Activated CD8-positive, alpha-beta T cell treated with anti-CD3 and anti-CD28 coated beads, Interleukin-2, amount 10 ng/mL, durations not matched to agents 7 days and 5 days (primary cell): Measurements from ENCODE around the gene KREMEN1. TPM values are rescaled to one million over a fixed set of nuclear protein-coding genes. Genes with fewer than 3 reads are reported as not detected.

Experiments
- ATAC-seq: fragments of 150-1000 bp; cut with Tn5 transposase; one replicate; pipeline ENCODE4 v1.10.0; 2021; ENCODE audit warnings: moderate library complexity
- CTCF ChIA-PET: fragments of 350-600 bp; sonication (Branson Sonifier 250); formaldehyde crosslinking; loops from one replicate; lab custom pipeline; 2021; ENCODE audit warnings: antibody characterized with exemption; lab: Charles Lee
- POLR2A ChIA-PET: fragments of 350-600 bp; sonication (Branson Sonifier 250); formaldehyde crosslinking; loops from one replicate; lab custom pipeline; 2021; ENCODE audit warnings: antibody characterized with exemption; lab: Charles Lee
- DNase-seq: peaks from one replicate; pipeline ENCODE4 v3.0.0-alpha.2; 2020
- H3K27ac Mint-ChIP-seq: one replicate; pipeline ENCODE4 v1.8.0; 2021; ENCODE audit warnings: mild to moderate bottlenecking, mixed read lengths
- H3K27me3 Mint-ChIP-seq: one replicate; pipeline ENCODE4 v1.8.0; 2021; ENCODE audit warnings: low read depth, mixed read lengths
- H3K36me3 Mint-ChIP-seq: one replicate; pipeline ENCODE4 v1.8.0; 2021; ENCODE audit warnings: low read depth, mixed read lengths
- H3K4me1 Mint-ChIP-seq: one replicate; pipeline ENCODE4 v1.8.0; 2021; ENCODE audit warnings: low read depth, mixed read lengths
- H3K4me3 Mint-ChIP-seq: one replicate; pipeline ENCODE4 v1.8.0; 2021; ENCODE audit warnings: mild to moderate bottlenecking, mixed read lengths
- H3K9me3 Mint-ChIP-seq: one replicate; pipeline ENCODE4 v1.8.0; 2022; ENCODE audit warnings: mixed read lengths; ENCODE audit not compliant: insufficient read depth
- total RNA-seq, 2 experiments: library from RNA; stranded (reverse); gene quantifications; one replicate each; pipeline ENCODE4 v1.2.3, GENCODE V29; 2021

The KREMEN1 gene
- total RNA-seq, 2 experiments from 2014 or later: 0.16 TPM; not detected in 1

DNA sequence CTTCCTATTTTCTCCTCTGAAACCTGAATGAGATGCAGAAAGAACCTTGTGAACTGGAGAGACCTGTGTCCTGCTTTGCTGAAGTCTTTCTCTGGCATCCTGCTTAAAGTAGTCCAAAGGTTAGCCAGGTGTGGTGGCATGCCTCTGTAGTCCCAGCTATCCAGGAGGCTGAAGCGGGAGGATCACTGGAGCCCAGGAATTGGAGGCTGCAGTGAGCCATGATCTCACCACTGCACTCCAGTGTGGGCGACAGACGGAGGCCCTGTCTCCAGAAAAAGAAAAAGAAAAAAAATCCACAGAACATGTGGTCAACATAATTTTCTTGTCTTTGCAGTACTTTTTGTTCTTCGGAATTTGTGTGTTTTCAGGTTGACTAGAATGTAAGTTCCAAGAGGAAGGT, 2.3 kb upstream of the KREMEN1 start:
- ATAC-seq (no peak), DNase-seq (no peak)
- Mint-ChIP-seq H3K4me1 (peaks cover 27% of the 10 kb centered on the region), H3K27ac (no peak overlapping the region), H3K36me3 (no peaks in the 10 kb centered on the region), H3K9me3 (no peaks in the 10 kb centered on the region), H3K27me3 (peaks cover 70% of the 10 kb centered on the region), H3K4me3 (no peak overlapping the region)
- POLR2A ChIA-PET: no interaction called here
- CTCF ChIA-PET: interaction anchor here (1.0 kb wide), 1 partner anchor 175 kb away, joined by 4 read pairs; no protein-coding TSS in a partner anchor

DNA sequence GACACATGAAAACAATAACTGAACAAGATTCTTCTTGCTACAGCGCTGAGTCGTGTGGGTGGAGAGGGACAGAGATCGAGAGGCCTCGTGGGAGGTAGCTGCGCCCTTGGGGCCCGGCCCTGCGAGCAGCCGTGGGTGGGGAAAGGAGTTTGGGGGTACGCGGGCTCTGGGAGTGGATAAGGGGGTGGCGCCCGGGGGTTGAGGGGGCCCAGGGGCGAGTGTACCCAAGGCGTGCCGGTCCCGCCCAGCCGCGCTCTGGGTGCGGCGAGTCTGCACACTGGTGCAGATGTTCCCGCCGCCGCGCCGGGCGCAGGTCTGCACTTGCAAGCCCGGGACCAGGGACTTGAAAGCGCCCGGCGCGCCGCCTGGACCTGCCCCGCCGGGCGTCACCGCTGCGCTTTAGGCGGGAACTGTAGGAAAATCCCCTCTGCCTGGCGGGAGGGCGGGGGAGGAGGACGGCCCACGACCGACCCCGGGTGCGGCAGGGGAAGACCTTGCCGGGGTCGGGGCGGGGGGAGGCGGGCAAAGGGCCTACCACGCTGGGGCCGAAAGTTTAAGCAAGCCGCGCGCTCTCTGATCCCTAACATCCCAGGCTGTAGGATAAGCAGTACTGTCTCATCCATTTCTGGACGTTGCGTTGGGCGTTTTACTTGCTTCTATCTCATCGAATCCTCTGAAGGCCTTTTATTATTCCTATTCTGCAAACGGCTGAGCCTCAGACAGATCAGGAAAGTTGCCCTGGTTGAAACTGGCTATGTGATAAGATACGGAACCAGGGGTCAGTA, 1.4 kb upstream of the KREMEN1 start:
- CTCF ChIA-PET: interaction anchor here (0.7 to 1.0 kb wide), 3 partner anchors 44 to 174 kb away, joined by 3 to 4 read pairs (median 4); no protein-coding TSS in a partner anchor

DNA sequence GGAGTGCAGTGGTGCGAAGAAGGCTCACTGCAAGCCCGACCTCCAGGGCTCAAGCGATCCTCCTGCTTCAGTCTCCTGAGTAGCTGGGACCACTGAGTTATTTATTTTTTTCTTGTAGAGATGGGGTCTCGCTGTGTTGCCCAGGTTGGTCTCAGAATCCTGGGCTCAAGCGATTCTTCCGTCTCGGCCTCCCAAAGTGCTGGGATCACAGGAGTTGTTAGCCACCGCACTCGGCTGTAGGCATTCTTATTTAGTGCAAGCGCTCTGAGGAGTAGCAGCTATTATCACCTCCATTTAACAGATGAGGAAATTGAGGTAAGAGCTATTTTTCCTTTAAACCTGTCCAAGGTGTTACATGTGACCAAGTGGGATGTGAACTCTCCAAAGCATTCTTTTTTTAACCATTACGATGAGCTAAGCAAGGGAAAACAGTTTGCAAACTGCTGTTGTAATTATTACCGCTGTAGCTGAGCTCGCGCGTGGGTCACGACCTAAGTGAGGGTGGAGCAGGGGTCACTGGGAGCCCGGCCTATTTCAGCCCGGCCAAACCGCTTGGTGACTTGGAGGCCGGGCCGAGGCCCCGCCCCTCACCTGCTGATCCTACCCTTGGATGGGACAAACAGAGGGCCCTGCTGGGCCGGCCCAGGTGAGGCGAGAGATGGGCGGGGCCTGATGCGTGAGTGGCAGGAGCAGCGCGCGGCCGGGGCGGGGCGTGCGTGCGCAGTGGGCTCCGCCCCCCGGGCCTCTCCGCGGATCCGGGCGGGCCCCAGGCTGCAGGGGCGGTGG, 449 bp upstream of the KREMEN1 start:
- Mint-ChIP-seq H3K27me3 (peaks cover 70% of the 10 kb centered on the region), H3K4me1 (peaks cover 19% of the 10 kb centered on the region), H3K36me3 (no peaks in the 10 kb centered on the region), H3K4me3 (peak overlapping the region; percentile 48), H3K27ac (no peak overlapping the region), H3K9me3 (no peaks in the 10 kb centered on the region)
- POLR2A ChIA-PET: interaction anchor here (0.6 to 1.0 kb wide), 2 partner anchors 189 to 520 kb away, joined by 3 read pairs; partner anchors contain the start of gene ZNRF3
- DNase-seq: peak; percentile 86
- peak; percentile 96 for ATAC-seq
- CTCF ChIA-PET: interaction anchor here (0.7 to 1.3 kb wide), 3 partner anchors 32 to 173 kb away, joined by 3 to 5 read pairs (median 4); no protein-coding TSS in a partner anchor

More for the DNA sequence above, 1.4 kb upstream of the KREMEN1 start:
- peak; percentile 22 for ATAC-seq
- POLR2A ChIA-PET: interaction anchor here (1.0 kb wide), 1 partner anchor 188 kb away, joined by 3 read pairs; the partner anchor contains the start of gene ZNRF3
- DNase-seq: peak; percentile 38
- Mint-ChIP-seq H3K36me3 (no peaks in the 10 kb centered on the region), H3K27ac (no peak overlapping the region), H3K4me3 (peak overlapping the region; percentile 48), H3K4me1 (peaks cover 19% of the 10 kb centered on the region), H3K9me3 (no peaks in the 10 kb centered on the region), H3K27me3 (peaks cover 73% of the 10 kb centered on the region)

DNA sequence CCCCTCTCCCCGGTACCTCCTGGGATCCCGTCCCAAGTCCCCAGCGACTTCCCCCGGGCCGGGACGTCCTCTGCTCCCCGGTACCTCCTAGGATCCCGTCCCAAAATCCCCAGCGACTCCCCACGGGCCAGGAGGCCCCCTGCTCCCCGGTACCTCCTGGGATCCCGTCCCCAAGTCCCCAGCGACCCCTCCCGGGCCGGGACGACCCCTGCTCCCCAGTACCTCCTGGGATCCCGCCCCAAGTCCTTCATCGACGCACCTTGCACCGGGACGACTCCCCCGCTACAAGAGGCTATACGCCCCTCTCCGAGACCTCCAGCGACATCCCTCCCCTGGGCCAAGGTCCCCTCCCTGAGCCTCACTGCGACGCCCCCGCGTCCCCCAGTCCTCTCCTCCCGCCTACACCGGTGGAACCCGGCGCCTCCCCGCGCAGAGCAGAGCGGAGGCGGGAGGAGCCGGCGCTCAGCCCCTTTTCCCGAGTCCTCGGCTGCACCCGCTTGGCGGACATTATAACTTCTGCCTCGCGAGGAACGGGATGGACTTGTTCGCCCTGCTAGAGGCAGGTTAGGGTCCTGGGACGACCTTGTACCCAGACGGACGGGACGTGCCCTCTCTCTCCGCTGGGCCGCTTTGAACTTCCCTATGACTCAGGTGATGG, 912 bp downstream of the KREMEN1 start:
- H3K9me3 Mint-ChIP-seq: no peaks in the 10 kb centered on the region
- ChIA-PET POLR2A (no interaction called here), CTCF (no interaction called here)
- peaks cover 80% of the 10 kb centered on the region for H3K27me3 Mint-ChIP-seq
- H3K27ac Mint-ChIP-seq: no peak overlapping the region
- peak overlapping the region; percentile 53 for H3K4me3 Mint-ChIP-seq
- no peak for ATAC-seq
- no peak for DNase-seq
- no peaks in the 10 kb centered on the region for H3K36me3 Mint-ChIP-seq
- H3K4me1 Mint-ChIP-seq: peaks cover 20% of the 10 kb centered on the region

DNA sequence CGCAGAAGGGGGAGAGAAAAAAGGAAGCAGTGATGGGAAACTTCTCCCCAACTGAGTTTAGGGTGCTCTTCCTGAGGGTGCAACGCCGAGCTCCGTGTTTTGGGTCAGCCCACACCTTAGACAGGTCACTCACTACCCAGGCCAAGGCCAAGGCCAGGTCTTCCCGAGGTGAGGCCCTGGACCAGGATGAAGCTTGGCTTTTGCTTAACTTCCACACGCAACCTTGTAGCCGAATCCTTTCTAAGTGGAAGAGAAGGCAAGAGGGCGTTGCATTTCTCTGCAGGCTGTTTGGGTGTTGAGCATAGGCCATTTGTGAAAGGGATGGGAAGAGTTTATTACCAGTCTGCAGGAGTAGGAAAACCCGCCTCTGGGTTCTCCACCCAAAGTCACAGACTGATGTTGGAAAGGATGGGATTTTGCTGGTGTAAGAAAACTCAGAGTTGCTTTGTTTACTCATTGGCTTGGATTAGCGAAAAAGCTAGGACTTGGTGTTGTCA, 1.5 kb downstream of the KREMEN1 start:
- CTCF ChIA-PET: interaction anchor here (1.8 kb wide), 1 partner anchor 79 kb away, joined by 8 read pairs; no protein-coding TSS in a partner anchor
- Mint-ChIP-seq H3K27me3 (peaks cover 79% of the 10 kb centered on the region), H3K27ac (no peak overlapping the region), H3K4me3 (peak overlapping the region; percentile 30), H3K4me1 (peaks cover 25% of the 10 kb centered on the region), H3K36me3 (no peaks in the 10 kb centered on the region), H3K9me3 (no peaks in the 10 kb centered on the region)
- DNase-seq (no peak), ATAC-seq (no peak)
- POLR2A ChIA-PET: no interaction called here

DNA sequence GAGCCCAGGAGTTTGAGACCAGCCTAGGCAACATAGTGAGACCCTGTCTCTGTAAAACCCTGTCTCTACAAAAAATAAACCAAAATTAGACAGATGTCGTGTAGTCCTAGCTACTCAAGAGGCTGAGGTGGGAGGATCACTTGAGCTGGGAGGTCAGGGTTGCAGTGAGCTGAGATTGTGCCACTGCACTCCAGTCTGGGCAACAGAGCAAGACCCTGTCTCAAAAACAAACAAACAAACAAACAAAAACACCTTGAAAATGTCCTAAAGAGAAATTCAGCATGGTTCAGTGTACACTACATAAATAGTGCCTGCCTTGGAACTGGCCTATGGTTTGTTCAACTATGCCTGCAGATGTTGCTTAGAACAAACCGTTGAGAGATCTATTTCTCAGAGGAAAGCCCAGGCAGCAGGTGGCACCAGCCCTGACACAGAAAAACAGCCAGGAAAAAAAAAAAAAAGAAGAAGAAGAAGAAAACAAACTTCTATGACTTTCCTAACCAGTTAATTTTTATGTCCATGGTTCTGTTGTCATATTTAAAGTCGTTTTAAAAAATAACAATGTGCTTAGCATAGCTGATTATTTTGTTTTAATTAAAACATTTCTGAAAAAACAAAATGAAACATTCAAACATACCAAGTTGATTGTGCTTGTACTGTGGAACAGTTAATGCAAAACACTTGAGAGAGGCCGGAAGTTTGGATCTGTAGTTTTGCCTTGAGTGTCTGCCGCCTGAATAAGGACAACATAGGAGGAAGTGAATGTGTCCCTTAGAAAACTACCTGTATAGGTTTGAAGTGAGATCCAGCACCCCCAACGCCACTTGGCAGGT, 5.4 kb downstream of the KREMEN1 start:
- no peak for ATAC-seq
- Mint-ChIP-seq H3K27ac (no peak overlapping the region), H3K9me3 (no peaks in the 10 kb centered on the region), H3K27me3 (peaks cover 65% of the 10 kb centered on the region), H3K4me3 (no peak overlapping the region), H3K4me1 (peaks cover 14% of the 10 kb centered on the region), H3K36me3 (no peaks in the 10 kb centered on the region)
- DNase-seq: no peak
- CTCF ChIA-PET: no interaction called here
- POLR2A ChIA-PET: no interaction called here

DNA sequence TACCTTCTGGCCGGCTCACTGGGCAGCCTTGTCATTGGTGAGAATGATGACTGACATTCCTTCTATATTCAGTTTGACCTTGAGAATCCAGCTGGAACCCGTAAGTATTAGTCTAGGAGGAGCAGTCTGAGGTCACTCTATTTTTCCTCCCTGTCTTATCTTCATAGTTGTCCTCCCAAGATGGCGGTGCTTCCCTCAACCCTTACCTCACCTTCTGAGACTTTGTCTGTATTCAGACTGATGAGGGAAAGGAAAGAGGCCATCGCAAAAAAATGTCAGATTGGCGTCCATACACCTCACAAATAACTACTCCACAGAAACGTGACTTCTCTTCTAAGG, 6.0 kb downstream of the KREMEN1 start:
- no peaks in the 10 kb centered on the region for H3K9me3 Mint-ChIP-seq
- peaks cover 59% of the 10 kb centered on the region for H3K27me3 Mint-ChIP-seq
- no peaks in the 10 kb centered on the region for H3K36me3 Mint-ChIP-seq
- ChIA-PET POLR2A (no interaction called here), CTCF (no interaction called here)
- peaks cover 18% of the 10 kb centered on the region for H3K4me1 Mint-ChIP-seq
- ATAC-seq (no peak), DNase-seq (no peak)
- H3K27ac Mint-ChIP-seq: no peak overlapping the region
- no peak overlapping the region for H3K4me3 Mint-ChIP-seq

DNA sequence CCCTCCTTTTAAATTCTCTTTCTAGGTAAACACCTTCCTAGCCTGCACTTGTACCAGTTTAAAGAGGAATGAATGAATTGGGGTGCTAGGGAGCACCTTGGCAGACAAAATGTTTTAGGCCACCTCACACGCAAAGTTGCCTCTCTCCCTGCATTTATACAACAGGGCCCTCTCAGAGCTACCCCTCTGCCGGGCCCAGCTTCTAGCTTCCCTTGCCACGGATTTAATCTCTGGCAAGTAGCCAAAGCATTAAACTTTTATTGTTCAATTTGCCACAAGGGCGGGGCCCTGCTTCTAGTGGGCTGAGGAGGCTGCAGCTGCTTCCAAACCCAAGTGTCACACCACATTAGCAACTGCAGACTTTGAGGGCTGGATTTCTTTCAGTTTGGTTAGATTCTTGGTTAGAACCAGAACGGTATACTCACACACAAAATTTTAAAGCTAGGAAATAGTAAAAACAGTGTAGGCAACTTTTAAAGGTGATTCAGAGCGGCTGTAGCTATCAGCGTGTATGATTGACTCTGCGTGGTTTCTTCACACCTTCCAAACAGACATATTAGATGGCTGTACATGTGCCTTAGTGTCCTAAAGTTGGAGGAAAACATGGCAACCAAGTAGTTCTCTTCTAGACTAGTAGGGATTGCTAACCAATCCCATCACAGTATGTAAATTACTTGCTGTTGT, 6.5 kb downstream of the KREMEN1 start:
- no peaks in the 10 kb centered on the region for H3K9me3 Mint-ChIP-seq
- H3K36me3 Mint-ChIP-seq: no peaks in the 10 kb centered on the region
- no peak for DNase-seq
- peaks cover 19% of the 10 kb centered on the region for H3K4me1 Mint-ChIP-seq
- no peak overlapping the region for H3K27ac Mint-ChIP-seq
- POLR2A ChIA-PET: no interaction called here
- H3K27me3 Mint-ChIP-seq: peaks cover 56% of the 10 kb centered on the region
- no peak overlapping the region for H3K4me3 Mint-ChIP-seq
- ATAC-seq: no peak
- CTCF ChIA-PET: no interaction called here

DNA sequence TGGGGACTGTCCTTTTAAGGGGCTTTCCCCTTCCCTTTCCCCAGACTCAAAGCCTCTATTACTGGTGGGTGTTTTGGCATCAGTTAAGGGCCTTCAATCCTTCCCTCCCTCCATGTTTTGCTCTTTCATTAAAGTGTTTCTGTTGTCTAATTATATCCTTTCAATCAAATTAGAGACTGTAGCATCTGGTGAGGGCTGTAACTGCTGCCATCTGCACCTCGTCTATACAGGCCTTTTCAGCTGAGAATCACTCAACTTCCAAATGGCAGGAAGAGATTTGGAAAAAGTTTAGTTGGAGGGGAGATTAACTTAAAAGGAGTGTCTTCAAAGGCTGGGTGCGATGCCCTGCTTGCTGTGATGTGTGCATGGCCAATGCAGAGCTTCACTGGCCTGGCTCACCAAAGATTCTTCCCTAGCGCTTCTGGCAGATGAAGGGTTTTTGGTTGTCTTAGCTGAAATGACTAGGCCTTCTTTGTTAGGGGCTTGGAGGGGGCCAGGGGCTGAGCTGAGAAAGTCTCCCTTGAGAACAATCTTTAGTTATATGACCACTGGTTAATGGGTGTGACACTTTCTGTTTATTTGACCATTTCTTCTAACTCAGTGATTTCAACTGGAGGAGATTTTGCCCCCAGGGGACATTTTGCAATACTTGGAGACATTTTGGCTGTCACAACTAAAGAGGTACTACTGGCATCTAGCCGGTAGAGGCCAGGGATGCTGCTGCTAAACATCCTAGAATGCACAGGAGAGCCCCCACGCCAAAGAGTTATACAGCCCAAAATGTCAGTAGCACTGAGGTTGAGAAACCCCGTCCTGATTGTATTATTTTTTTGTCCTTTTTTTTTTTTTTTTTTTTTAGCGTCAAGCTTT, 7.5 kb downstream of the KREMEN1 start:
- DNase-seq: no peak
- Mint-ChIP-seq H3K27me3 (peaks cover 49% of the 10 kb centered on the region), H3K4me1 (peaks cover 19% of the 10 kb centered on the region), H3K4me3 (no peak overlapping the region), H3K9me3 (no peaks in the 10 kb centered on the region), H3K27ac (no peak overlapping the region), H3K36me3 (no peaks in the 10 kb centered on the region)
- ATAC-seq: no peak
- POLR2A ChIA-PET: no interaction called here
- CTCF ChIA-PET: no interaction called here
